ENCODE measurements around the gene FARSA. TPM values are rescaled to one million over a fixed set of nuclear protein-coding genes. Genes with fewer than 3 reads are reported as not detected.

Gene FARSA
- total and polyA plus RNA-seq, 2 of the 13 experiments (the other 11 are each of a cell fraction or from before 2014, with no cell fraction given): 25.9 to 72.0 TPM

DNA sequence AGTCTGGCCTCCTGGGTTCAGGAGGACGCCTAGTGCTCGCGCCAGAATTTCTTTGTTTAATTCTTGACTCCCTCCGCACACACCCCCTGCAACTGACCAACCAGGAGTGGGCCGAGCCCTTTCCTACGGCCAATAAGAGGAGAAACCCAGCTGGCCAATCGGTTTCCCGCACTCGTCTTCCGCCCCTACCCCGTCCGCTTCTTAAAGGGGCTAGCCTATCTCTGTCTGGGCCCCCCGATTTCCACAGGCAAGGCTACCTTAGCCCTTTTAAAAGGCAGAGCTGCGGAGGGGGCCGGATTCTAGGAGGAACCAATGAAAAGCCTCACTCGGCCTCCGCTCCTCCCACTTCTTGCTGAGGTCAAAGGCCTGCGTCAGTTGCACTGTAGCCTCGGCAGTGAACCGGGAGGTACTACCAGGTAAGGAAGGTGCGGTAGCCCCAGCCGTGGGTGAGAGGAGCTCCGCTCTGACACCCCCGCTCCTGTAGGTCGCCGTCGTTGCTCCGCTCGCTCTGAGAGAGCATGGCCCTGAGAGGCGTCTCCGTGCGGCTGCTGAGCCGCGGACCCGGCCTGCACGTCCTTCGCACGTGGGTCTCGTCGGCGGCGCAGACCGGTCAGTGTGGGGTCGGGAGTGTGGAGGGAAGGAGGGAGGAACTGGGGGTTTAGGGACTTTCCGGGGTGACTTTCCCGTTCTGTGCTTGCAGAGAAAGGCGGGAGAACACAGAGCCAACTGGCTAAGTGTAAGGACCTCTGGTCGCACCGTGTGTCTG, 42.5 kb downstream of the FARSA start, which contains the start of gene GCDH (continued):
- TF ChIP-seq, protein P1, sequence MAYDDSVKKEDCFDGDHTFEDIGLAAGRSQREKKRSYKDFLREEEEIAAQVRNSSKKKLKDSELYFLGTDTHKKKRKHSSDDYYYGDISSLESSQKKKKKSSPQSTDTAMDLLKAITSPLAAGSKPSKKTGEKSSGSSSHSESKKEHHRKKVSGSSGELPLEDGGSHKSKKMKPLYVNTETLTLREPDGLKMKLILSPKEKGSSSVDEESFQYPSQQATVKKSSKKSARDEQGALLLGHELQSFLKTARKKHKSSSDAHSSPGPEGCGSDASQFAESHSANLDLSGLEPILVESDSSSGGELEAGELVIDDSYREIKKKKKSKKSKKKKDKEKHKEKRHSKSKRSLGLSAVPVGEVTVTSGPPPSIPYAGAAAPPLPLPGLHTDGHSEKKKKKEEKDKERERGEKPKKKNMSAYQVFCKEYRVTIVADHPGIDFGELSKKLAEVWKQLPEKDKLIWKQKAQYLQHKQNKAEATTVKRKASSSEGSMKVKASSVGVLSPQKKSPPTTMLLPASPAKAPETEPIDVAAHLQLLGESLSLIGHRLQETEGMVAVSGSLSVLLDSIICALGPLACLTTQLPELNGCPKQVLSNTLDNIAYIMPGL (CRISPR knock-in tag; IDR thresholded peaks at IDR 0.05; ENCODE audit: borderline replicate concordance in 1 of 2, low read depth in 1 of 2): peak; percentile 45 to 67; a peak in 3 of 4 replicates
- TF ChIP-seq ZNF75D (CRISPR knock-in tag; IDR thresholded peaks at IDR 0.05; ENCODE audit: borderline replicate concordance): no peak
- no peak for TF ChIP-seq CCDC6 (CRISPR knock-in tag; IDR thresholded peaks at IDR 0.05)
- TF ChIP-seq KLF15 (CRISPR knock-in tag; IDR thresholded peaks at IDR 0.05; ENCODE audit: borderline replicate concordance): peak; percentile 40; the same call in 1 of the 2 replicates
- peak; percentile 99 for TF ChIP-seq SAP130 (CRISPR knock-in tag; IDR thresholded peaks at IDR 0.05; ENCODE audit: low read depth)
- peak; percentile 85 for TF ChIP-seq ZFX (CRISPR knock-in tag; IDR thresholded peaks at IDR 0.05; ENCODE audit: low read depth)
- peak; percentile 53; the same call in 1 of the 2 replicates for TF ChIP-seq ZSCAN29 (CRISPR knock-in tag; conservative IDR thresholded peaks at IDR 0.05)
- TF ChIP-seq, protein P2, sequence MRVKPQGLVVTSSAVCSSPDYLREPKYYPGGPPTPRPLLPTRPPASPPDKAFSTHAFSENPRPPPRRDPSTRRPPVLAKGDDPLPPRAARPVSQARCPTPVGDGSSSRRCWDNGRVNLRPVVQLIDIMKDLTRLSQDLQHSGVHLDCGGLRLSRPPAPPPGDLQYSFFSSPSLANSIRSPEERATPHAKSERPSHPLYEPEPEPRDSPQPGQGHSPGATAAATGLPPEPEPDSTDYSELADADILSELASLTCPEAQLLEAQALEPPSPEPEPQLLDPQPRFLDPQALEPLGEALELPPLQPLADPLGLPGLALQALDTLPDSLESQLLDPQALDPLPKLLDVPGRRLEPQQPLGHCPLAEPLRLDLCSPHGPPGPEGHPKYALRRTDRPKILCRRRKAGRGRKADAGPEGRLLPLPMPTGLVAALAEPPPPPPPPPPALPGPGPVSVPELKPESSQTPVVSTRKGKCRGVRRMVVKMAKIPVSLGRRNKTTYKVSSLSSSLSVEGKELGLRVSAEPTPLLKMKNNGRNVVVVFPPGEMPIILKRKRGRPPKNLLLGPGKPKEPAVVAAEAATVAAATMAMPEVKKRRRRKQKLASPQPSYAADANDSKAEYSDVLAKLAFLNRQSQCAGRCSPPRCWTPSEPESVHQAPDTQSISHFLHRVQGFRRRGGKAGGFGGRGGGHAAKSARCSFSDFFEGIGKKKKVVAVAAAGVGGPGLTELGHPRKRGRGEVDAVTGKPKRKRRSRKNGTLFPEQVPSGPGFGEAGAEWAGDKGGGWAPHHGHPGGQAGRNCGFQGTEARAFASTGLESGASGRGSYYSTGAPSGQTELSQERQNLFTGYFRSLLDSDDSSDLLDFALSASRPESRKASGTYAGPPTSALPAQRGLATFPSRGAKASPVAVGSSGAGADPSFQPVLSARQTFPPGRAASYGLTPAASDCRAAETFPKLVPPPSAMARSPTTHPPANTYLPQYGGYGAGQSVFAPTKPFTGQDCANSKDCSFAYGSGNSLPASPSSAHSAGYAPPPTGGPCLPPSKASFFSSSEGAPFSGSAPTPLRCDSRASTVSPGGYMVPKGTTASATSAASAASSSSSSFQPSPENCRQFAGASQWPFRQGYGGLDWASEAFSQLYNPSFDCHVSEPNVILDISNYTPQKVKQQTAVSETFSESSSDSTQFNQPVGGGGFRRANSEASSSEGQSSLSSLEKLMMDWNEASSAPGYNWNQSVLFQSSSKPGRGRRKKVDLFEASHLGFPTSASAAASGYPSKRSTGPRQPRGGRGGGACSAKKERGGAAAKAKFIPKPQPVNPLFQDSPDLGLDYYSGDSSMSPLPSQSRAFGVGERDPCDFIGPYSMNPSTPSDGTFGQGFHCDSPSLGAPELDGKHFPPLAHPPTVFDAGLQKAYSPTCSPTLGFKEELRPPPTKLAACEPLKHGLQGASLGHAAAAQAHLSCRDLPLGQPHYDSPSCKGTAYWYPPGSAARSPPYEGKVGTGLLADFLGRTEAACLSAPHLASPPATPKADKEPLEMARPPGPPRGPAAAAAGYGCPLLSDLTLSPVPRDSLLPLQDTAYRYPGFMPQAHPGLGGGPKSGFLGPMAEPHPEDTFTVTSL (CRISPR knock-in tag; IDR thresholded peaks at IDR 0.05; ENCODE audit: borderline replicate concordance): peak; percentile 60
- 0 out of 2 replicates have a peak, but pooled peaks have one; percentile 39 for TF ChIP-seq ESRRA (CRISPR knock-in tag; IDR thresholded peaks at IDR 0.05; ENCODE audit: low read depth)
- TF ChIP-seq ZFP1 (CRISPR knock-in tag; IDR thresholded peaks at IDR 0.05): no peak
- peak; percentile 15; the same call in 1 of the 2 replicates for TF ChIP-seq SOX5 (CRISPR knock-in tag; IDR thresholded peaks at IDR 0.05; ENCODE audit: borderline replicate concordance)
- no peak for TF ChIP-seq HNF4G (IDR thresholded peaks at IDR 0.05; ENCODE audit: borderline replicate concordance, low read depth, low read length)
- peak; percentile 60; the same call in 1 of the 2 replicates for TF ChIP-seq HNF4G (CRISPR knock-in tag; IDR thresholded peaks at IDR 0.05; ENCODE audit: borderline replicate concordance, low read depth)
- TF ChIP-seq, protein P3, sequence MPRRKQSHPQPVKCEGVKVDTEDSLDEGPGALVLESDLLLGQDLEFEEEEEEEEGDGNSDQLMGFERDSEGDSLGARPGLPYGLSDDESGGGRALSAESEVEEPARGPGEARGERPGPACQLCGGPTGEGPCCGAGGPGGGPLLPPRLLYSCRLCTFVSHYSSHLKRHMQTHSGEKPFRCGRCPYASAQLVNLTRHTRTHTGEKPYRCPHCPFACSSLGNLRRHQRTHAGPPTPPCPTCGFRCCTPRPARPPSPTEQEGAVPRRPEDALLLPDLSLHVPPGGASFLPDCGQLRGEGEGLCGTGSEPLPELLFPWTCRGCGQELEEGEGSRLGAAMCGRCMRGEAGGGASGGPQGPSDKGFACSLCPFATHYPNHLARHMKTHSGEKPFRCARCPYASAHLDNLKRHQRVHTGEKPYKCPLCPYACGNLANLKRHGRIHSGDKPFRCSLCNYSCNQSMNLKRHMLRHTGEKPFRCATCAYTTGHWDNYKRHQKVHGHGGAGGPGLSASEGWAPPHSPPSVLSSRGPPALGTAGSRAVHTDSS (CRISPR knock-in tag; conservative IDR thresholded peaks at IDR 0.05): no peak
- 0 out of 2 replicates have a peak, but pooled peaks have one; percentile 31 for TF ChIP-seq RFXANK (CRISPR knock-in tag; IDR thresholded peaks at IDR 0.05)
- TF ChIP-seq, protein P4, sequence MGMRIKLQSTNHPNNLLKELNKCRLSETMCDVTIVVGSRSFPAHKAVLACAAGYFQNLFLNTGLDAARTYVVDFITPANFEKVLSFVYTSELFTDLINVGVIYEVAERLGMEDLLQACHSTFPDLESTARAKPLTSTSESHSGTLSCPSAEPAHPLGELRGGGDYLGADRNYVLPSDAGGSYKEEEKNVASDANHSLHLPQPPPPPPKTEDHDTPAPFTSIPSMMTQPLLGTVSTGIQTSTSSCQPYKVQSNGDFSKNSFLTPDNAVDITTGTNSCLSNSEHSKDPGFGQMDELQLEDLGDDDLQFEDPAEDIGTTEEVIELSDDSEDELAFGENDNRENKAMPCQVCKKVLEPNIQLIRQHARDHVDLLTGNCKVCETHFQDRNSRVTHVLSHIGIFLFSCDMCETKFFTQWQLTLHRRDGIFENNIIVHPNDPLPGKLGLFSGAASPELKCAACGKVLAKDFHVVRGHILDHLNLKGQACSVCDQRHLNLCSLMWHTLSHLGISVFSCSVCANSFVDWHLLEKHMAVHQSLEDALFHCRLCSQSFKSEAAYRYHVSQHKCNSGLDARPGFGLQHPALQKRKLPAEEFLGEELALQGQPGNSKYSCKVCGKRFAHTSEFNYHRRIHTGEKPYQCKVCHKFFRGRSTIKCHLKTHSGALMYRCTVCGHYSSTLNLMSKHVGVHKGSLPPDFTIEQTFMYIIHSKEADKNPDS (CRISPR knock-in tag; IDR thresholded peaks at IDR 0.05): no peak
- TF ChIP-seq TCF7L2 (IDR thresholded peaks at IDR 0.05; ENCODE audit: low read depth, low read length): no peak
- no peak for TF ChIP-seq ADNP (CRISPR knock-in tag; IDR thresholded peaks at IDR 0.05)

Data from HepG2 (cell line).